Memory B cell (primary cell): Measurements from ENCODE around the gene KLHL40.

ENCODE experiments used
- ATAC-seq: fragments of 150-1000 bp; cut with Tn5 transposase; 2 replicates; pipeline ENCODE4 v1.10.0; 2021; ENCODE audit warnings: low read depth, mild to moderate bottlenecking, moderate library complexity
- DNase-seq, 2 donors: peaks; one replicate each; pipeline ENCODE4 v3.0.0; 2022; ENCODE audit warnings: low spot score in 2 of 2
- H3K27ac Mint-ChIP-seq: one replicate; pipeline ENCODE4 v1.8.0; 2022; ENCODE audit warnings: mild to moderate bottlenecking, moderate library complexity, mixed read lengths
- H3K27me3 Mint-ChIP-seq: one replicate; pipeline ENCODE4 v1.8.0; 2022; ENCODE audit warnings: mixed read lengths
- H3K36me3 Mint-ChIP-seq: one replicate; pipeline ENCODE4 v1.8.0; 2022; ENCODE audit warnings: mild to moderate bottlenecking, mixed read lengths
- H3K4me1 Mint-ChIP-seq: one replicate; pipeline ENCODE4 v1.8.0; 2022; ENCODE audit warnings: mixed read lengths
- H3K4me3 Mint-ChIP-seq: one replicate; pipeline ENCODE4 v1.8.0; 2022; ENCODE audit warnings: mild to moderate bottlenecking, moderate library complexity, mixed read lengths
- H3K9me3 Mint-ChIP-seq: one replicate; pipeline ENCODE4 v1.8.0; 2022; ENCODE audit warnings: mixed read lengths

The KLHL40 gene

DNA sequence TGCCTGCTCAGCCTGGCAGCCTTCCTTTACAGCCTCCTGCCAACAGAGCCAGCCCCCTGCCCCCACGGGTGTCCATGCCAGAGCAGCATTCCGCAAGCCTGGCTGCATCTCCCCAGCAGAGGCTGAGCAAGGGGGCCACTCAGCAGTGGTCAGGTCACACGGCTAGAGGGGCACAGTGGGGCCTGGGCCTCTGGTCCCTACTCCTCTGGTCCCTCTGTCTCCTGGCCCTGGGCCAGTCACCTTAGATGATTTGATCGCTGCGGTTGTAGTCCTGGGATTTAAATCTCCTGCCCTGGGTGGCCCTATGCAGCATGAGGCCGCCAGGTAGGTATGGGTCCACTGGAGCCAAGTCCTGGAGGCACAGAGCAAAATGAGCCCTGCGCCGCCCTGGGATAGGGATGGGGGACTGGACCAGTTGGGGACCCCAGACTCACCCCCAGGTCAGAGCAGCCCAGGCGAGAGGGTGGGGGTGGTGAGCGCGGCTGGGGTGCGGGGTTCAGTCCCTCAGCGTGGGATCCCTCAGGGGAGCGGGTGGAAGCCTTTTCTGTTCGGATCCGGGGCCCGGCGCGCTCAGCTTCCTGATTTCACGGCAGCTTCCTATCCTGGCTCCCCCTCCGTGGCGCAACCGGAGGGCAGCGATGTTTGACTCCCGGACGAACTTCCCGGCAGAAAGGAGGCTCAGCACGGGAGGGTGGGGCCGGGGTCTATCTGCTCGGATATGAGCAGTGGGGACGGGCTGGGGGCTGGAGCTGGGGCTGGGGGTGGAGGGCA lies 31.6 kb upstream of the KLHL40 start, which contains the start of gene ZBTB47:
ZBTB47 (plus strand) TSS at position 138 of the 771 bp plus-strand sequence. CDS start 4,659 bp downstream, outside the sequence.
- ATAC-seq (peak; percentile 35), DNase-seq (peak in 1 of 2 donors; percentile 21)
- Mint-ChIP-seq H3K4me1 (peaks cover 21% of the 10 kb centered on the region), H3K4me3 (peak within 1 kb of the TSS; percentile 90), H3K9me3 (no peaks in the 10 kb centered on the region), H3K27ac (peak within 1 kb of the TSS; percentile 70), H3K36me3 (peaks cover 2% of the 10 kb centered on the region), H3K27me3 (peaks cover 5% of the 10 kb centered on the region)

DNA sequence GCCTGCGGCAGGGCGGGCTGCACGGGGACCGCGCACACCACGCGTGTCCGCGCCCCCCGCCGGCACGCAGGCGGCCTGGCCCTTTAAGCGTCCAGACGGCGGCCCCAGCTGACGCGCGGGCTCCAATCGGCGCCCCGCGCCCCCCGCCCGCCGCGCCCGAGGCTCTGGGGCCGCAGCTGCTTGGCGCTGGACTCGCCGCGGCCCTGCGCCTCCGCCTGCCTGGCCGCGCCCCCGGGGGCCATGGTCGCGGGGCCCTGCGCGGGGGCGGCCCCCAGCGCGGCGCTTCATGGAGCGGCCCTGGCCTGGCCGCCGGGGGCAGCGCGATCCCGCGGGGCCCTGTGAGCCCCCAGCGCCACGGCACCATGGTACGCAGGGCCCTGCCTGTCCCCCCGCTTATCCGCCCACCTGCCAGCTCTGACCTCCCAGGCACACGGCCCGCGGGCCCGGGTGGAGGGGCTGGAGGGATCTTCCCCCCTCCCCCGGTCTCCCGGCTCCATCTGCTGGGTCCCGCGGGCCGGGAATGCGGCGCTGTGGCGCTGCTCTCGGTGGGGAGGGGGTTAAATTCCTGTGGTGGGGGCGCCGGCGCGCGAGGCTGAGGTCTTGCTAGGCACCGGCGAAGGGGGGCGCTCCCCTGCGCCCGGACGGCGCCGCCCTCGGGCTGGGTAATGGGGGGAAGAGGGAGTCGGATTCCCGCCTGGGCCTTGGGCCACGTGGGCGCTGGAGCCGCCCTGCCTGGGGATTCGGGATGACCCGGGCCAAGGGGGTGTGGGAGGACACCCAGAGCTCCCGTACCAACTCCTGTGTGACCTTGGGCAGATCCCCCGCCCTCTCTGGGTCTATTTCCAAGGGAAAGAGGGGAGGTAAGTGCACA lies 30.8 kb upstream of the KLHL40 start:
- peaks cover 5% of the 10 kb centered on the region for H3K27me3 Mint-ChIP-seq
- no peak overlapping the region for H3K27ac Mint-ChIP-seq
- H3K4me1 Mint-ChIP-seq, result peaks cover 21% of the 10 kb centered on the region
- no peaks in the 10 kb centered on the region for H3K36me3 Mint-ChIP-seq
- peak overlapping the region; percentile 53 for H3K4me3 Mint-ChIP-seq
- ATAC-seq, result peak; percentile 47
- no peaks in the 10 kb centered on the region for H3K9me3 Mint-ChIP-seq
- DNase-seq, result peak in 1 of 2 donors; percentile 19

DNA sequence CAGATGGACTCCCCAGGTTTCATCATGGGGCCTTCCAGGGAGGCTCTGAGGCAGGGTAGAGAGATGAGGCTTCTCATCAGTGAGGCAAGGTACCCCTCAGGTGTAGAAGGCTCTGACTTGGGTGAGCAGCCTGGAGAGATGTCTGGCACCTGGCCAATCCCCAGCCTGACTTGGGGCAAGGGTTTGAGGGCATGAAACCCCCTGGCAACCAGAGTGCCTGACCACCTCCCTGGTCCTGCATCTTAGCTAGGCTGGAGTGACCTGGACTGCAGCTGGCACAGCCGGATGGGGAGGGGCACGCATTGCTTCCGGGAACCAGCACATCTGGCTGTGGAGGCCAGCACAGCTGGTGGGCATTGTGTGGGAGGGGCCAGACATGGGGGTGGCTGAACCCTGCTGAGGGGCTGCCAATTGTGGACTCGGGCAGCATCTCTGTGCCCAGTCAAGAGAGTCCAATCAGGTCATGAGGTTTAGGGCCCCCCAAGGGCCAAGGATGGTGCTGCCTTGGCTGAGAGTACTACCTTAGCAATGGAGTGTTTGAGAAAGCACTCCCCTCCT lies 29.9 kb upstream of the KLHL40 start:
- no peak for DNase-seq
- no peaks in the 10 kb centered on the region for H3K36me3 Mint-ChIP-seq
- H3K27me3 Mint-ChIP-seq, result peaks cover 5% of the 10 kb centered on the region
- no peak for ATAC-seq
- H3K4me3 Mint-ChIP-seq, result peak overlapping the region; percentile 8
- H3K9me3 Mint-ChIP-seq, result no peaks in the 10 kb centered on the region
- no peak overlapping the region for H3K27ac Mint-ChIP-seq
- peaks cover 24% of the 10 kb centered on the region for H3K4me1 Mint-ChIP-seq

DNA sequence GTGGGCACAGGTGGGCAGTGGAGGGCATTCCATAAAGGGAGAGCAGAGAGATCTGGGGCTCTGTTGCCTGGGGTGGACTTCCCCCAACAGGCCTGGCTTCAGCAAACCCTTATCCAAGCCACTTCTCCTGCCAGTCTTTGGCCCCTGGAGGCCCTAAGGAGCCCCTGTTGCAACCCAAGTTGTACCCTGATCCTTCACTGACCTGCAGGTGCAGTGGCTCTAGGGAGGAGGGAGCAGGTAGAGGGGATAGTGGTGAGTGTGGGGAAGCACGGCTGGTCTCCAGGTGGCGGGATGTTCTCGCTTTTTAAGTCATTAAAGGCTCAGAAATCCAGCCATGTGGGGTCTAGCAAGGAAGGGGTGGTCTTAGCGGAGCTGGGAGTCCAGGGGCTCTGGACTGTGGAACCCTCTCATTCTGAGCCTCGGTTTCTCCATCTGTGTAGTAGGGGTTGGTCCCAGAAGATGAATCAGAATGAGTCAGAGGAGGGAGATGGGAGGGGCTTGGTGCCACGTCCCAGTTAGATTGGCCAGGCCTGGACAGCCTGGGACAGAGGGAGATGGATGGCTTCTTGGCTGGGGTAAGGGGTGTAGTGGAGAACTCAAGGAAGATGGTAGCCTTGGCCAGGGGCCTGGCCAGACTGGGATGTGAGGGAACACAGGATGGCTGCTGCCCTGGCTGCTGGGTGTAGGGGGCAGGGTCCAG lies 29.2 kb upstream of the KLHL40 start:
- Mint-ChIP-seq H3K27me3 (peaks cover 5% of the 10 kb centered on the region), H3K27ac (no peak overlapping the region), H3K36me3 (no peaks in the 10 kb centered on the region), H3K4me1 (peaks cover 24% of the 10 kb centered on the region), H3K4me3 (no peak overlapping the region), H3K9me3 (no peaks in the 10 kb centered on the region)
- ATAC-seq, result no peak
- no peak for DNase-seq

DNA sequence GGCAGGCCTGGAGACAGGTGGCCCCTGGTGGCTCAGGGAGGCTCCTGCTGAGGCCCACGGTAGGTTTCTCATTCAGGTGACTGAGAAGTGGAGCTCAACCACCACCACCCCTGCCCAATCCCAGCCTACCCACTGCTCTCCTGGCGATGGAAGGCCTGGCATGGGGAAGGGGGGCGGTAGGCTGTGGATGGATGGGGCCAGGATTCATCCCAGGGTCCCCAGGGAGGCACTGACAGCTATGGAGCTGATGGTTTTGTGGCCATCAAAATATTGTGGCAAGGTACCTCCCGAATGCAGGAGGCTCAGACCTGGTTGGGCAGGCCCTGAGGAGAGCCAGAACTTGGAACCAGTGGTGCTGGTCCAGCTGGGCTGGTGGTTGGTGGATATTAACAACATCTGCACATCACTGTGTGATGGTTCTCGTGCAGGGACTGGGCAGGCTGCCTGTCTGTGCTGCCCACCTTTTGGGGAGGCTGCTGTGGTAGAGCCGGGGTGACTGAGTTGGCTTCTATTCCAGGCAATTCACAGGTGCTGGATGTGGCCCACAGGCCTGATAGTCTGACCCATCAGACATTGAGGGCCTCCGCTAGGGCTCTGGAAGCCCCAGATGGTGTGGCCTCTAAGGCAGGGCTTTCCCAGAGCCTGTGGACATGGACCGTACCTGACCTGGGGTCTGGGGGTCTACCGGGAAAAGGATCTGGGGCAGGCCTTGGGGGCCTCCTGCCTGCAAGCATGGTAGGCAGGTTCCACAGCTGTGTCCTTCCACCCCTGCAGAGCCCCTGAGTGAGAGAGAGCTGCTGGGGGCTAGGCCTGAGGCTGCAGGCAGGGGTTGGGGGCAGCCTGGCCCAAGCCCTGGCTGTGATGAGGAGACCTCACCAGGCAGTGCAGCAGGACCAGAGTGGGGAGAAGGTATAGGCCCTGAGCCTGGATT lies 28.4 kb upstream of the KLHL40 start:
- no peaks in the 10 kb centered on the region for H3K36me3 Mint-ChIP-seq
- H3K27ac Mint-ChIP-seq, result no peak overlapping the region
- peaks cover 4% of the 10 kb centered on the region for H3K27me3 Mint-ChIP-seq
- DNase-seq (no peak), ATAC-seq (no peak)
- H3K4me1 Mint-ChIP-seq, result peaks cover 23% of the 10 kb centered on the region
- H3K4me3 Mint-ChIP-seq, result no peak overlapping the region
- H3K9me3 Mint-ChIP-seq, result no peaks in the 10 kb centered on the region

DNA sequence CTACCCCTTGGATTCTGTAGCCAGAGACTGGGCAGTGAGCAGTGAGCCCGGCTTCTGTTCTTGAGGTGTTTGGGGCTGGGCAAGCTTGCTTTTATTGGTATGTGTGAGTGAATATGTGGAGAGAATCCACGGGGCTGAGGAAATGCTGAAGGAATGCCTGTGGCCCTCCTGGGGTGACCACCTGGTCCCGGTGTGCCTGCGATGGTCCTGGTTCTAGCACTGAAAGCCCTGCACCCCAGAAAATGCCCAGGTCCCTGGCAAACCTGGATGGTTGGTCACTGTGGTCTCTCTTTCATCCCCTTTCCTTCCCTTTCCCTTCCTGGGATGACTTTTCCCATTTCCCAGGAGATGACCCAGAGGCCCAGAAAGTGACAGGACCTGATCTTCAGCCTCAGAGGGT lies 27.7 kb upstream of the KLHL40 start:
- peaks cover 16% of the 10 kb centered on the region for H3K4me1 Mint-ChIP-seq

DNA sequence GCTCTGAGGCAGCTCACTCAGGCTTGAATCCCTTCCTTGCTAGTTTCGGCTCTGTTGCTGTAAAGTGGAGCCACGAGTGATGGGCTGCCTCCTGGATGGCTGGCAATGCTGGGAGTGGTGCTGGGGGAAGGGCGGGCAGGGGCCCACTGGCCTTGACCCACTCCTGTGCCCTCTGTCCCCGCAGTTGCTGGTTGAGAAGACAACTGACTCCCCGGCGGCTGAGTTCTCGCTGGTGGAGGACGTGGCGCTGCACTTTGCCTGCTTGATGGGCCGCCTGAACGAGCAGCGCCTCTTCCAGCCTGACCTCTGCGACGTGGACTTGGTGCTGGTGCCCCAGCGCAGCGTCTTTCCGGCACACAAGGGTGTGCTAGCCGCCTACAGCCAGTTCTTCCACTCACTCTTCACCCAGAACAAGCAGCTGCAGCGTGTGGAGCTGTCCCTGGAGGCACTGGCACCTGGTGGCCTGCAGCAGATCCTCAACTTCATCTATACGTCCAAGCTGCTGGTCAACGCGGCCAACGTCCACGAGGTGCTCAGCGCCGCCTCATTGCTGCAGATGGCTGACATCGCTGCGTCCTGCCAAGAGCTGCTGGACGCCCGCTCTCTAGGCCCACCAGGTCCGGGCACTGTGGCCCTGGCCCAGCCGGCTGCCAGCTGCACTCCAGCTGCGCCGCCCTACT lies 27.1 kb upstream of the KLHL40 start:
- H3K27ac Mint-ChIP-seq, result no peak overlapping the region

More for the DNA sequence above, 27.7 kb upstream of the KLHL40 start:
- Mint-ChIP-seq H3K36me3 (no peaks in the 10 kb centered on the region), H3K4me3 (no peak overlapping the region), H3K27ac (no peak overlapping the region), H3K9me3 (no peaks in the 10 kb centered on the region), H3K27me3 (peaks cover under 1% of the 10 kb centered on the region)
- ATAC-seq, result no peak
- no peak for DNase-seq

DNA sequence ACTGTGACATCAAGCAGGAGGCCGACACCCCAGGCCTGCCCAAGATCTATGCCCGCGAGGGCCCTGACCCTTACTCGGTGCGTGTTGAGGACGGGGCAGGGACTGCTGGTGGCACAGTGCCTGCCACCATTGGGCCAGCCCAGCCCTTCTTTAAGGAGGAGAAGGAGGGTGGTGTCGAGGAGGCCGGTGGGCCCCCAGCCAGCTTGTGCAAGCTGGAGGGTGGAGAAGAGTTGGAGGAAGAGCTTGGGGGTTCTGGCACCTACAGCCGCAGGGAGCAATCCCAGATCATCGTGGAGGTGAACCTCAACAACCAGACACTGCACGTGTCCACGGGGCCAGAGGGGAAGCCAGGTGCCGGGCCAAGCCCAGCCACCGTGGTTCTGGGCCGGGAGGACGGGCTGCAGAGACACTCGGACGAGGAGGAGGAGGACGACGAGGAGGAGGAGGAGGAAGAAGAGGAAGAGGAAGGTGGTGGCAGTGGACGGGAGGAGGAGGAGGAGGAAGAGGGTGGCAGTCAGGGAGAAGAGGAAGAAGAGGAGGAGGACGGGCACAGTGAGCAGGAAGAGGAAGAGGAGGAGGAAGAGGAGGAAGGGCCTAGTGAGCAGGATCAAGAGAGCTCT lies 26.5 kb upstream of the KLHL40 start:
- DNase-seq (no peak), ATAC-seq (no peak)
- Mint-ChIP-seq H3K4me3 (no peak overlapping the region), H3K36me3 (no peaks in the 10 kb centered on the region), H3K9me3 (no peaks in the 10 kb centered on the region), H3K27me3 (no peaks in the 10 kb centered on the region), H3K4me1 (peaks cover 10% of the 10 kb centered on the region), H3K27ac (no peak overlapping the region)

More for the DNA sequence above, 27.1 kb upstream of the KLHL40 start:
- ATAC-seq, result no peak
- Mint-ChIP-seq H3K4me3 (no peak overlapping the region), H3K4me1 (peaks cover 11% of the 10 kb centered on the region), H3K36me3 (no peaks in the 10 kb centered on the region), H3K27me3 (no peaks in the 10 kb centered on the region), H3K9me3 (no peaks in the 10 kb centered on the region)
- no peak for DNase-seq

DNA sequence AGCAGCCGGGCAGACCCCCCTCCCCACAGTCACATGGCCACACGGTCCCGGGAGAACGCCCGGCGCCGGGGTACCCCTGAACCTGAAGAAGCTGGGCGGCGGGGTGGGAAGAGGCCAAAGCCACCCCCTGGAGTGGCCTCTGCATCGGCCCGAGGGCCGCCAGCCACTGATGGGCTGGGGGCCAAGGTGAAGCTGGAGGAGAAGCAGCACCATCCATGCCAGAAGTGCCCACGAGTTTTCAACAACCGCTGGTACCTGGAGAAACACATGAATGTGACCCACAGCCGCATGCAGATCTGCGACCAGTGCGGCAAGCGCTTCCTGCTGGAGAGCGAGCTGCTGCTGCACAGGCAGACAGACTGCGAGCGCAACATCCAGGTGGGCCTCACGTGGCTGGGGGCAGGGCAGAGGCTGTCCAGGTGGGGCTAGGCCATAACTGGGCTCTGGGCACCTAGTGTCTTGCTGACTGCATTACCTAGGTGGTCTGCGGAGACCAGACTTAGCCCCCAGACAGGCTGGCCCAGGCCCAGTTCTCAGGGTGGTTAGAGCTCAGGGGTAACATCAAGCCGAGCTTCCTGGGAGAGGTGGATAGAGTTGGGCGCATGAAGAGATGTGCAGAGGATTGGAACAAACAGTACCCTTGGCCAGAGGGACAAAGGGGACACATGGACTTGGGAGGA lies 25.7 kb upstream of the KLHL40 start:
- DNase-seq (no peak), ATAC-seq (no peak)
- H3K27me3 Mint-ChIP-seq, result no peaks in the 10 kb centered on the region
- H3K9me3 Mint-ChIP-seq, result no peaks in the 10 kb centered on the region
- no peak overlapping the region for H3K4me3 Mint-ChIP-seq
- H3K27ac Mint-ChIP-seq, result no peak overlapping the region
- H3K4me1 Mint-ChIP-seq, result peaks cover 13% of the 10 kb centered on the region
- no peaks in the 10 kb centered on the region for H3K36me3 Mint-ChIP-seq

DNA sequence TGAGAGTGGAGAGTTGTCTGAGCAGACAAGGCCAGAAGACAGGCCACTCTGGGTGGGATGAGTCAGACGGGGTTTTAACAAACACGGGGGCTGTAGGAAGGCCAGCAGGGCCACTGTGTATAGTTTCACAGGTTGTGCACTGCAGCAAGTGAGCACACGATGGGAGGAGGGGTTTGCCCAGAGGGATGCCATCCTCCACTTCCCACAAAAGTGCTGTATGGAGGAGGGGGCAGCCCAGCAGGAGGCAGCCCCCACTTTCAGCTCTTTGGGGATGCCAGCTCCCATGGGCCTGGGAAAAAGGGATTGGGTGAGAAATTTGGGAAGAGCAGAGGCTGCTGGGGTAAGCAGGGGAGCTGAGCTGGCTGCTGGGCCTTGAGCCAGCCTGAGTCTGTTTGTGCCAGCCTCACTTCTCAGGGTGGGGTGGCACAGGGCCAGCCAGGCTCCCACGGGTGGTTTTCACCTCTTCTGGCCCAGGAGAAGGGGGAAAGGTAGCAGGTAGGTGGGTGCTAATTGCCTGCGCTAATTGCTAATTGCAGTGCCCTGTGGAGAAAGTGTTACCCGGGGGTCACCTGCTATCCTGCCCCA lies 25.1 kb upstream of the KLHL40 start:
- Mint-ChIP-seq H3K9me3 (no peaks in the 10 kb centered on the region), H3K27ac (no peak overlapping the region), H3K4me1 (peaks cover 13% of the 10 kb centered on the region), H3K27me3 (no peaks in the 10 kb centered on the region), H3K36me3 (no peaks in the 10 kb centered on the region), H3K4me3 (no peak overlapping the region)
- no peak for DNase-seq
- no peak for ATAC-seq

DNA sequence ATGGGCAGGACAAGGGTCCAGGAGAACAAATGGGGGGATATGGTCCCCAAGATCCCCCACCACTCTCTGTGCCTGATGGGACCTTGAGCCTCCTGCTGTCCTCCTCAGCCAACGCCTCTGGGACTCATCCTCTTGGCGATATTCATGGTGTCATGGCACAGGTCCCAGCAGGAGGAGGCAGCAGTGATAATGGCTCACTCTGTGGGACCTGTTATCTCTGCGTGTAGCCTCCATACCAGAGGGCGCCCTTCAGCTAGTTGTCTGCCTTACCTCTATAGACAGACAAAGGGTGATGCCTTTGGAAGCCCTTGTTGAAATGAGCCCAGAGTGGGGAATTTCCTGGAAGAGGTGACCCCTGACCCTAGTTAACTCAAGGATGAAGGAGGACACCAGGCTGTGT lies 24.4 kb upstream of the KLHL40 start:
- H3K4me1 Mint-ChIP-seq, result peaks cover 13% of the 10 kb centered on the region
- DNase-seq (no peak), ATAC-seq (no peak)
- no peaks in the 10 kb centered on the region for H3K9me3 Mint-ChIP-seq
- no peak overlapping the region for H3K4me3 Mint-ChIP-seq
- no peak overlapping the region for H3K27ac Mint-ChIP-seq
- no peaks in the 10 kb centered on the region for H3K27me3 Mint-ChIP-seq
- H3K36me3 Mint-ChIP-seq, result no peaks in the 10 kb centered on the region
